Progenitor cell of endocrine pancreas (in vitro differentiated cells): ENCODE results near the gene GRM4. TPM values are rescaled to one million over a fixed set of nuclear protein-coding genes. Genes with fewer than 3 reads are reported as not detected.

ENCODE experiments used
- DNase-seq: peaks from one replicate; pipeline ENCODE4 v3.0.0; 2021; ENCODE audit warnings: low spot score; ENCODE audit not compliant: unreplicated experiment
- H3K27ac Mint-ChIP-seq: 2 replicates; pipeline ENCODE4 v1.8.0; 2021; ENCODE audit warnings: mild to moderate bottlenecking, moderate library complexity, mixed read lengths
- H3K27me3 Mint-ChIP-seq: 2 replicates; pipeline ENCODE4 v1.8.0; 2021; ENCODE audit warnings: mixed read lengths
- H3K36me3 Mint-ChIP-seq: 2 replicates; pipeline ENCODE4 v1.8.0; 2022; ENCODE audit warnings: mixed read lengths; ENCODE audit not compliant: insufficient read depth
- H3K4me1 Mint-ChIP-seq: 2 replicates; pipeline ENCODE4 v1.8.0; 2021; ENCODE audit warnings: low read depth, mixed read lengths
- H3K4me3 Mint-ChIP-seq: 2 replicates; pipeline ENCODE4 v1.8.0; 2021; ENCODE audit warnings: low read depth, mild to moderate bottlenecking, moderate library complexity, mixed read lengths
- H3K9me3 Mint-ChIP-seq: 2 replicates; pipeline ENCODE4 v1.8.0; 2021; ENCODE audit warnings: low read depth, mixed read lengths
- CTCF ChIP-seq: fragments of 200-600 bp; sonication (generic); IDR thresholded peaks from one replicate; pipeline ENCODE4 v1.5.0; 2021; ENCODE audit warnings: antibody characterized with exemption, mild to moderate bottlenecking; ENCODE audit not compliant: unreplicated experiment
- total RNA-seq: library from RNA; stranded (reverse); gene quantifications from 2 replicates; pipeline ENCODE4 v1.2.1, GENCODE V29; 2021

The GRM4 gene
- total RNA-seq, 1 donor from 2014 or later, result 0.38 TPM

DNA sequence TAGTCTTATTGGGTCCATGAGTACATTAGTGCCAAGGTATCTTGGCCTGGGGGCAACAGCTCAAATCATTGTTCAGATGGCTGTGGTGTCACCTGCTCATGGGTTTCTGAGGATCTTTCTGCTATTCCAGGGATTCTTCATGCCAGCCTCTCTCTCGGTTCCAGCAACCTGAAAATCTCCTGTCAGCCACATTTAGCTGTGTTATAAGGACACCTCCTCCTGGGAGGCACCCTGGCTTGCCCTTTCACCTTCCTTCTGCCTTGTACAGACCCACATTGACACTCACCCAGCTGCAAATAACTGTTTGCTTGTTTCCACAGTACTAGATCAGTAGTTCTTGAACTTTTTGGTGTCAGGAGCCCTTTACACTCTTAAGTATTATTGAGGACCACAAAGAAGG, 159.9 kb downstream of the GRM4 start:
- TF ChIP-seq CTCF, result no peak
- Mint-ChIP-seq H3K36me3 (peaks cover 1% of the 10 kb centered on the region), H3K4me1 (peaks cover 47% of the 10 kb centered on the region), H3K4me3 (no peak overlapping the region), H3K27me3 (peaks cover 40% of the 10 kb centered on the region), H3K27ac (no peak overlapping the region), H3K9me3 (peaks cover 3% of the 10 kb centered on the region)
- no peak for DNase-seq

DNA sequence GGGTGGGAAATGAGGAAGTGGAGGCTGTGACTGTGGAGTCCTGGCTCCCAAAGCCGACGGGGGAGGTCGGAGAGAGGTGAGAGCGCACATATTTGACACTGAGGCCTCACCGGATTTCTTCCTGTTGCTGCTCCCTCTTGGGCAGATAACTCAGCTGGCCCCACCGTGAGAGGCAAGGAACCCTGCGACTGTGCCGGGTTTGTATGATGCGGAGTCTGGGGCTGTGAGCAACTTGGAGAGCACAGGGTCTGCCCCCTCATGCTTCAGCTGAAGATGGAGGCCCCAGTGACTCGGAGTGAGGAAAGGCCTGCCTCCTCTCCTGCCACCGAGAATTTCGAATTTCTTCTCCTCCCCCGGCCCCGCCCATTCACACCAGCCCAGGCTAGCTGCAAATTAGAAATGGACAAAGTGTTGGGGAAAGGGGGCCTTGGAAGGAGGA, 160.6 kb downstream of the GRM4 start:
- Mint-ChIP-seq H3K27me3 (peaks cover 38% of the 10 kb centered on the region), H3K9me3 (peaks cover 3% of the 10 kb centered on the region), H3K4me1 (peaks cover 41% of the 10 kb centered on the region), H3K27ac (no peak overlapping the region), H3K4me3 (no peak overlapping the region), H3K36me3 (peaks cover 1% of the 10 kb centered on the region)
- no peak for DNase-seq
- no peak for TF ChIP-seq CTCF

DNA sequence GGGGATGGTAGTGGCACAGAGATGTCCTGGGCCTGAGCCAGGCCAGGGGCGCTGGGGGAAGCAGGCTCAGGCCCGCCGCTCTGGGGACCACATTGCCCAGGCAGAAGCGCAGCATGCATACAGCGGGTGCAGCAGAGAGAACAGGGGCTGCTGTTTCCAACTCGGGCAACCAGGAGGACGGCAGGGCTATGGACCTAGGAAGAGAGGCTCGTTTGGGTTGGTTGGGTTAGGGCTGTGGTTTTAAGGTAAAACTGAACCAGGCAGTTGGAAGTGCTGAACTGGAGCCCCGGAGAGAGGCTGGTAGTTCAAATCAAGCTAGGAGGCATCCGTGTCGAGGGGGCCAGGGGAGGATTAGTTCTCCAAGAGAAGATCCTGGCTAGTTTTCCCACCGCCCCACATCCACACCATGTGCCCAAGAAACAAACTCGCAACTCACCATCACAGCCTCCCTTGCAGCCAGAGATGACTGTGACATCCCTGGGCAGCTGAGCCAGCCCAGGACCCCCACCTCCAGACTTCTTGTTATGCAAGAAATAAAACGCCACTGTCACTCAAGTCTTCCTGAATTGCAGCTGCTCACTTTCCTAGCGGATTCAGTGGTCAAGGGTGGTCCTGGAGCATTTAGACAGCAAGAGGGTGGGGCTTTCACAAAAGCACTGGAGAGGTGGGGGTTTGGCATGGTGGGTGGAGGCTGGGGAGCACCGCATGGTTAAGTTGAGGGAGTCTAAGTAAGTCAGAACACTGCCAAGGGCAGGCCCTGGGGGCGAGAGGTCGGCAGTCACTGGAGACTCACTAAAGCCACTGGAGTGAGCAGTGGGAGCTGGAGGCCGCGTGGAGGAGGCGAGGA, 161.2 kb downstream of the GRM4 start:
- no peak for TF ChIP-seq CTCF
- Mint-ChIP-seq H3K27me3 (peaks cover 37% of the 10 kb centered on the region), H3K36me3 (peaks cover 1% of the 10 kb centered on the region), H3K27ac (no peak overlapping the region), H3K9me3 (peaks cover 3% of the 10 kb centered on the region), H3K4me1 (peaks cover 37% of the 10 kb centered on the region), H3K4me3 (no peak overlapping the region)
- DNase-seq, result no peak

GRCh38 chr6:33983721-33984465, 162.0 kb downstream of the GRM4 start:
- no peak overlapping the region for H3K27ac Mint-ChIP-seq
- TF ChIP-seq CTCF, result no peak
- peaks cover 33% of the 10 kb centered on the region for H3K4me1 Mint-ChIP-seq
- no peak for DNase-seq
- peaks cover 42% of the 10 kb centered on the region for H3K27me3 Mint-ChIP-seq
- peaks cover 3% of the 10 kb centered on the region for H3K9me3 Mint-ChIP-seq
- H3K4me3 Mint-ChIP-seq, result no peak overlapping the region
- H3K36me3 Mint-ChIP-seq, result peaks cover 1% of the 10 kb centered on the region

DNA sequence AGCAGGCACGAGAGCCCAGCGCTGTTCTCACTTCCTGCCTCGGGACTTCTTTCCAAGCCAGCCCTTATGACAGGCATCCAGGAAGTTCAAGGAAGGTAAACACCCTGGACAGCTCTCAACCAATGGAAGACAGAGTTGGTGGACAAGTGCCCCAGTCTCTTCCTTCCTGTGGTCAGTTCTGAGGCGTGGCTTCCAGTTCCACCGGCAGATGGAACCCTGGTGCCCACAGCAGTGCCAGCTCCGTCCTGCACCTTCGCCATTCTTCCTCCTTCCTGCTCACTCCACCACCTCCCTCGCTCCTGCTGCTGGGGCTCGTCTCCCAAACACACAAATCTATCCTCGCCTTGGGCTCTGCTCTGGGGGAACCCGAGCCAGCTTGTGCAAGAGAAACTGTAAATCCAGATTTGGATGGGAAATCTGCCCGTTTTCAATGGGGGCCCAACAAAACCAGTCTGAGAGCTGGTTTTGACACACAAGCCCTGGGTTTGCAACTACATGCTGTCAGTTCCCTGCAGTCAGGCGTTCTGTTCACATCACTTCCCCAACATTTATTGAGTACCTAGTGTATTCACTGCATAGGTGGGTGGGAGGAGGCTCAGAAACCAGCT, 162.7 kb downstream of the GRM4 start:
- no peak for TF ChIP-seq CTCF
- no peak overlapping the region for H3K4me3 Mint-ChIP-seq
- peaks cover 45% of the 10 kb centered on the region for H3K27me3 Mint-ChIP-seq
- H3K9me3 Mint-ChIP-seq, result peaks cover 3% of the 10 kb centered on the region
- DNase-seq, result no peak
- H3K36me3 Mint-ChIP-seq, result peaks cover 1% of the 10 kb centered on the region
- peaks cover 27% of the 10 kb centered on the region for H3K4me1 Mint-ChIP-seq
- no peak overlapping the region for H3K27ac Mint-ChIP-seq
